ENCODE measurements around the gene HOXB1.

HOXB1 gene

GRCh38 chr17:48555258-48556228 lies 24.7 kb upstream of the HOXB1 start:
- in situ Hi-C loops (cut with HindIII; ENCODE audit: low sequenced_read_pairs): no loop called here

- in situ Hi-C loops (cut with HindIII; ENCODE audit: low sequenced_read_pairs): no loop called here
Measured at GRCh38 chr17:48554412-48555257, 23.8 kb upstream of the HOXB1 start.

GRCh38 chr17:48553826-48554225 lies 23.0 kb upstream of the HOXB1 start:
- in situ Hi-C loops (cut with HindIII; ENCODE audit: low sequenced_read_pairs): no loop called here

- in situ Hi-C loops (cut with HindIII; ENCODE audit: low sequenced_read_pairs): no loop called here
Measured at GRCh38 chr17:48553190-48553547, 22.4 kb upstream of the HOXB1 start.

- in situ Hi-C loops (cut with HindIII; ENCODE audit: low sequenced_read_pairs): no loop called here
Measured at GRCh38 chr17:48552466-48553189, 21.8 kb upstream of the HOXB1 start.

GRCh38 chr17:48551596-48552465 lies 21.0 kb upstream of the HOXB1 start:
- in situ Hi-C loops (cut with HindIII; ENCODE audit: low sequenced_read_pairs): no loop called here

- in situ Hi-C loops (cut with HindIII; ENCODE audit: low sequenced_read_pairs): no loop called here
Measured at GRCh38 chr17:48551214-48551555, 20.4 kb upstream of the HOXB1 start.

GRCh38 chr17:48550502-48551213 lies 19.8 kb upstream of the HOXB1 start:
- in situ Hi-C loops (cut with HindIII; ENCODE audit: low sequenced_read_pairs): no loop called here

GRCh38 chr17:48549914-48550501 lies 19.2 kb upstream of the HOXB1 start:
- in situ Hi-C loops (cut with HindIII; ENCODE audit: low sequenced_read_pairs): no loop called here

- in situ Hi-C loops (cut with HindIII; ENCODE audit: low sequenced_read_pairs): no loop called here
Measured at GRCh38 chr17:48549281-48549630, 18.4 kb upstream of the HOXB1 start.

GRCh38 chr17:48548523-48549280 lies 17.9 kb upstream of the HOXB1 start:
- in situ Hi-C loops (cut with HindIII; ENCODE audit: low sequenced_read_pairs): no loop called here

- in situ Hi-C loops (cut with HindIII; ENCODE audit: low sequenced_read_pairs): no loop called here
Measured at GRCh38 chr17:48547808-48548522, 17.2 kb upstream of the HOXB1 start.

- in situ Hi-C loops (cut with HindIII; ENCODE audit: low sequenced_read_pairs): no loop called here
Measured at GRCh38 chr17:48546924-48547807, 16.4 kb upstream of the HOXB1 start.

GRCh38 chr17:48546137-48546923 lies 15.5 kb upstream of the HOXB1 start:
- in situ Hi-C loops (cut with HindIII; ENCODE audit: low sequenced_read_pairs): no loop called here

- in situ Hi-C loops (cut with HindIII; ENCODE audit: low sequenced_read_pairs): no loop called here
Measured at GRCh38 chr17:48545539-48545938, 14.7 kb upstream of the HOXB1 start.

- in situ Hi-C loops (cut with HindIII; ENCODE audit: low sequenced_read_pairs): no loop called here
Measured at GRCh38 chr17:48545022-48545375, 14.2 kb upstream of the HOXB1 start, which contains the start of gene HOXB2. Gene HOXB2 (minus strand): TSS chr17:48545109. CDS start chr17:48544911, 198 bp downstream.
